CMK (cell line): ENCODE data around the gene KCTD14.
A peak's percentile ranks its signal among the peaks of the same experiment; 100 is the strongest.
"Not testable (repeated sequence)": the region's sequence is repeated elsewhere in the genome, so short reads cannot be mapped to it uniquely, and the experiment has no call there.

Experiments
- DNase-seq: peaks from one replicate; pipeline ENCODE4 v3.0.0-alpha.2; 2010; ENCODE audit warnings: low read depth

KCTD14 gene

DNA sequence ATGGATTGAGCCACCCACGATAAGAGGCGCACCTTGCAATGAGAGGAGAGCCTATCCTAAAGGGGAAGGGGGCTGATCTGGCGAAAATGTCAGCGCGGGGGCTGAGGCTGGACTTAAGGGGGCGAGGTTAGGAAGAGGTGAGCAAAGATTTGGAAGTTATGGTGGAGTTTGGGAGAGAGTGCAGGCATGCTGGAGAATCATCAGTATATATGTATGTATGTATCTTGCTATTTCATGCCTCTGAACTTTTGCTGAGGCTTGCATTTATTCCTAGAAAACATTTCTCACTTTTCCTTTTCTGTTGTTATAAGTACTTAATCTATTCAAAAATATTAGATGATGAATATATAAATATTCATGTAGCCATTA, 23.4 kb upstream of the KCTD14 start:
- DNase-seq = no peak

DNA sequence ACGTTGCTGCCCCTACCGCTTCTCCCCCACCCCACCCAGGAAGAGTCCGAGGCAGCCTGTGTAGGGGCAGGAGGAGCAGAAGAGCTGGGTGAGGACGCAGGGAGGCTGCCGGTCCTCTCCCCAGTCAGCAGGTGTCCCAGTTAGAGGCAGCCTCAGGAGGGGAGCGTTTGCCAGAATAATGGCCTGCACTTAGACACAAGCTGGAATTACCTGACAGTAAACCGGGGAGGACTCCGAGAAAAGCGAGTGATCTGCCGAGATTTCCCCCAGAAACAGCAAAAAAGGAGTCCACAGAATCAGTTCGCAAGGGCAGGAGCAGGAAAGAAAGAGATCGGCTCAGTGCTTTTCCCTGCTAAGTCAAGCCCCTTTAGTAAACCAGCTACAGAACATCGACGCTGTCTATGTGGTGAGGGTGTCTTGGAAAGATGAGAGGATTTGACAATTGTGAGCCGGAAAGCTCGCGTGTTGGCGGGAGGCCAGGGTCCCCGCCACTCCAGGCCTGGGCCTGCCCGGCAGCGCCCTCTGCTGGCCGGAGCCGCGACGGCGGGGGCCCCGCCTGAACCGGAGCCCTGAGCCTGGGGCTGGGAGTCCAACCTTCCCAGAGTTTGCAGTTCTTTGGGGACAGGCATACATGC, 22.9 kb upstream of the KCTD14 start:
- peak; percentile 58 for DNase-seq

DNA sequence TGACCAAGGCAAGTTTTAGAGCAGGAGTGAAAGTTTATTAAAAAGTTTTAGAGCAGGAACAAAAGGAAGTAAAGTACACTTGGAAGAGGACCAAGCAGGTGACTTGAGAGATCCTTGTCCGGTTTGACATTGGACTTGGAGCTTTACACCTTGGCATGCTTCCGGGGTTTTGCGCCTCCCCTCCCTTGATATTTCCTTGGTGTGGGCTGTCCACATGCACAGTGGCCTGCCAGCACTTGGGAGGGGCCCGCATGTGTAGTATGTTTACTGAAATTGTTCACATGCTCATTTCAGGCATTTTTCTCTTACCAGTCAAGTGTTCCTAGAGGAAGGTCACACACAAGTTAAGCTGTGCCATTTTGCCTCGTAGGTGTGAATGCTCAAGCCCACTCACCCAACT, 21.6 kb upstream of the KCTD14 start:
- DNase-seq = no peak

DNA sequence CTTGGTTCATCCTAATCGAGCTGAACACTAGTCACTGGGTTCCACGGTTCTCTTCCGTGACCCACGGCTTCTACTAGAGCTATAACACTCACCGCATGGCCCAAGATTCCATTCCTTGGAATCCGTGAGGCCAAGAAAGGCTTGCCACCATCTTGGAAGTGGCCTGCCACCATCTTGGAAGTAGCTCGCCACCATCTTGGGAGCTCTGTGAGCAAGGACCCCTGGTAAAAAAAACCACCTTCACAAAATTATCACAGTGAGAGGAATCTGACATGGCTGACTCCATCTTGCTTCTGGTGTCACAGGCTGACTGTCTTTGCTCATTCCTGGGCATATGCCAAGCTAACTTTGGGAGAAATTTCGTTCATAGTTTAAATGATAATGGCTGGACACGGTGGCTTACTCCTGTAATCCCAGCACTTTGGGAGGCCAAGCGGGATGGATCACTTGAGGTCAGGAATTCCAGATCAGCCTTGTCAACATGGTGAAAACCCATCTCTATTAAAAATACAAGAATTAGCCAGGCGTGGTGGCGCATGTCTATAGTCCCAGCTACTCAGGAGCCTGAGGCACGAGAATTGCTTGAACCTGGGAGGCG, 18.9 kb upstream of the KCTD14 start:
- no peak for DNase-seq

DNA sequence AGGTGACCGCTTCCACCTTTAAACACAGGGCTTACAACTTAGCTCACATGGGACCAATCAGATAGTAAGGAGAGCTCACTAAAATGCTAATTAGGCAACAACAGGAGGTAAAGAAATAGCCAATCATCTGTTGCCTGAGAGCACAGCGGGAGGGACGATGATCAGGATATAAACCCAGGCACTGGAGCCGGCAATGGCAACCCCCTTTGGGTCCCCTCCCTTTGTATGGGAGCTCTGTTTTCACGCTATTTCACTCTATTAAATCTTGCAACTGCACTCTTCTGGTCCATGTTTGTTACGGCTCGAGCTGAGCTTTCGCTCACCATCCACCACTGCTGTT, 18.3 kb upstream of the KCTD14 start:
- DNase-seq = not testable (repeated sequence)

DNA sequence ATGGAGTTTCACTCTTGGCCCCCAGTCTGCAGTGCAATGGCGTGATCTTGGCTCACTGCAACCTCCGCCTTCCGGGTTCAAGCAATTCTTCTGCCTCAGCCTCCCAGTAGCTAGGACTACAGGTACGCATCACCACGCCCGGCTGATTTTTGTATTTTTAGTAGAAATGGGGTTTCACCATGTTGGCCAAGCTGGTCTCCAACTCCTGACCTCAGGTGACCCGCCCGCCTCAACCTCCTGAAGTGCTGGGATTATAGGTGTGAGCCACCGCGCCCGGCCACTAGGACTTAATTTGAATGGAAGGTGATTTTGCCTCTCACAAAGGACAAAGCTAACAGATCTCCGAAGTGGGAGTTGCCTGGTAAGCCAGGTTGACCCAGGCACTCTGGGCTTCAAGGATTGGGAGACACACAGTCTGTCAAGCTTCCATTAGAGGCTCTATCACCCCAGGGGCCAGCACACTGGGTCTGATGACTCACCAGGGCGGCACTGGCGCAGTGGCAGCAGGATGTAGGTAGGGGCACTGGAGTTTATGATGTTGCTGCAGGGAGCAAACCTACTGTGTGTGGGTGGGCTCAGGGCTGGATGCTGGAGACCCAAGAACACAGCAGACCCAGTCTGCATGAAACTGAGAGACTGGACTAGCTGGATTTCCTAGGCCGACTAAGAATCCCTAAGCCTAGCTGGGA, 17.8 kb upstream of the KCTD14 start:
- no peak for DNase-seq

DNA sequence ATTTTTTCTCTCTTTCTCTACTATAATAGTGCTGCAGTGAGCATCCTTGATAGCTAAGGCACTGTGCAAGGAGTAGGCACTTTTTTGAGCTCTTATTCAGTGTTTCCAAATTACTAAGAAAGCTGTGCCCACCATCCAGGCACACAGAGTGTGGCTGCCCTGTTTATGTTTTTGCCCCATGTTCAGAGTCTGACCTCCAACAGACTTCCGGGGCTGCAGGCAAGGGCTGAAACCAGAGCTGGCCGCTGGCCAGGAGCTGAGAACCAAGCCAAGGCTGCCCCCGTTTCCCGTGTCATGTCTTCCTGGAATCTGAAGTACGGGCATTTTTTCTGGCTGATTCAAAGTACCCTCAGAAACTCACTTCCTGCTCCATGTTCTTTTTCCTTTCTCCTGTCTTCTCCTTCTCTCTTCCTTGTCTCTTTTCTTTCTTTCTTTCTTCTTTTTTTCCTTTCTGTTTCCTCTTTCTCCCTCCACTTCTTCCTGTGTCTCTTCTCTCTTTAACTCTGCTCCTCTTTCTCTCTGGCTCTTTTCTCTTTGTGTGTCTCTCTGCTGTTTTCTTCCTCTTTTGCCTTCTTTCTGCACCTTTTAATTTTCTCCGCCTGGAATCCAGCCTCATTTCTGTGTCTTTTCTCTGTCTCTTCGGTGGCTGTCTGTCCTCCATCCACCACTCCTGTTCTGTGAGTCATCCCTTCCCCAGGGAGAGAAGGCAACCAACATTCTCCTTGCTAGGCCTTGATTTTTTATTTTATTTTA, 17.0 kb upstream of the KCTD14 start:
- peak; percentile 38 for DNase-seq

DNA sequence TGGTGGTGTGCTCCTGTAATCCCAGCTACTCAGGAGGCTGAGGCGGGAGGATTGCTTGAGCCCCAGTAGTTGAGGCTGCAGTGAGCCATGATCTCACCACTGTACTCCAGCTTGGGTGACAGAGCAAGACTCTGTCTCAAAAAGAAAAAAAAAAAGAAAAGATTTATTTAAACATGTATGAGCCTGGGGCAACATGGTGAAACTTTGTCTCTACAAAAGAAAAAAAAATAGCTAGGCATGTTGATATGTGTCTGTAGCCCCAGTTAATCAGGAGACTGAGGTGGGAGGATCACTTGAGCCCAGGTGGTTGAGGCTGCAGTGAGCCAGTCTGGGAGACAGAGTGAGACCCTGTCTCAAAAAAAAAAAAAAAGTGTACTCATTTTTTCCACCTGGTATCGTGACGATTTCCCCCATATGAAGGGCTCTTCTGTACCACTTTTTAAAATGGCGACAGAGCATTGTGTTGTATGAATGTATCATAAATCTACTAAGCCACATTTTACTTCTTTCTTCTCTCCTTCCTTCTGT, 16.4 kb upstream of the KCTD14 start:
- no peak for DNase-seq

DNA sequence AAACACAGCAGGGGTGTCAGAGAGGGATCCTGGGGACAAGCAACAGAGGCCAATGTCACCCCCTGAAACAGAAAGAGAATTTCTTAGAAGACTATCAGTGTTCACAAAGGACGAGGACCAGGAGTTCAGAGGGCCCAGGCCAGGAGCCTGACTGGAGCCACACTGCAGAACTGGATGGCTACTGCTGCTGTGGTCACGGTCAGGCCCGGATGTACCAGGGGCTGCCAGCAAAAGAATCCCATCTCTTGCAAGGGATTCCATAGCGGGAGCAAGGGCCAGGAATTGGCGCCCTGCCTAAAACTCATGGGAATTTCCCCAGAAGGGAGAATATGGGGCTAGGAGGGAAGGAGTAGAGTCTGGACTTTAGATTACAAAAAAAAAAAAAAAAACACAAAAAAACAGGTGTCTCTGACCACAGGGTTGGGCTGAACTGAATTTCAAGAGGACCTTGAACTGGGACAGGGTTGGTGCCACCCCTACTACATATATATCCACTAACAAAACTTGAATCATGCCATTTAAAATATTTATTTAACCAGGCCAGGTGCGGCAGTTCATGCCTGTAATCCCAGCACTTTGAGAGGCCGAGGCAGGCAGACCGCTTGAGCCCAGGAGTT, 15.7 kb upstream of the KCTD14 start:
- no peak for DNase-seq

DNA sequence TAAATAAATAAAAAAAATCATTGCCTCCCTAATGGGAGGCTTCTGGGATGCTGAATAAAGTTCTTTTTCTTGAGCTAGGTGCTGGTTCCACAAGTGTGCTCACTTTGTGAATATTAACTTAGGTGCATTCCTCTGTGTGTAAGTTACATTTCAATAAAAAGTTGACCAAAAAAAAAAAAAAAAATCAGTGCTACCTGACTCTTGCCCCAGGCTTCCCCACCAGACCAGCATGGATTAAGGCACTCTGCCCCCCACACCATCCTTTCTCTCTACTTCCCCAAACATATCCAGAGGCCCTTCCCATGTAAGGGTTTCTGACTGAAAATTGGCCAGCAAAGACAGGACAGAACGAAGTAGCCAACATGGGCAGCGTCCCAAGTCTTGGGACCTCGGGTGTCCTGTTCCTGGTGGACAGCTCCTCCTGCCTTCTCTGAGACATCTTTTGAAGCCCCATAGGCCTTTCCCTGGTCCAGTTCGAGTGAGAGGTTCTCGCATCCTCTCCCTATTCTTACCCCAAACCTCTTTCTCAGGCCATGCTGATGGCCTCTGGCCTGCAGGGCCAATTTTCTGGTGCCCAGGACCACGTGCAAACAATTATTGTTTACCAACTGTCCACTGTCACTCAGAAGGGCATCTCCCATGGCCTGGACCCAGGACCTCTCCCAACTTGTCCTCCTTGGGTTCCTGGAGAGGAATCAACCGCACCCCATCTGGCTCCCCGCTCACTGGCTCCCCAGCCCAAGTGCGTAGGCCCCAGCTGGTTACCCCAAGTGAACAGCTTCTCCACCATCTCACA, 14.9 kb upstream of the KCTD14 start:
- DNase-seq = no peak

DNA sequence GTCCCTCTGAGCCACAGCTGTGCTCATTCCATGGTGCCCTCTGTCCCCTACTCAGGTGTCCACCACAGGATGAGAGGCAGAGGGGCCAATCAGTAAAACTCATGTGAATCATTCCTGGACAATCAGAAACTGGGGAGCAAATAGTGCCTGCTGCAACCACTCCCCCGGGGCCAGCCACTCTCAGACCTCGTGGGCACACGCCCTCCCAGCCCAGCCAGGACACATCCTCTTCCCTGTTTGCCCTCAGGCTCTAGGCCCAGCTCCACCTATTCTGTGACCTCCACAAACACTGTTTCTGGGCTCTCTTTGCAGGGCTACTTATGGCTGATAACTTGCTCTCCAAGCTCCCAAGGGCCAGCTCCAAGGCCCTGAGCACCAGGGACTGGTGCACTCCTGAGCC, 14.0 kb upstream of the KCTD14 start:
- DNase-seq = no peak

DNA sequence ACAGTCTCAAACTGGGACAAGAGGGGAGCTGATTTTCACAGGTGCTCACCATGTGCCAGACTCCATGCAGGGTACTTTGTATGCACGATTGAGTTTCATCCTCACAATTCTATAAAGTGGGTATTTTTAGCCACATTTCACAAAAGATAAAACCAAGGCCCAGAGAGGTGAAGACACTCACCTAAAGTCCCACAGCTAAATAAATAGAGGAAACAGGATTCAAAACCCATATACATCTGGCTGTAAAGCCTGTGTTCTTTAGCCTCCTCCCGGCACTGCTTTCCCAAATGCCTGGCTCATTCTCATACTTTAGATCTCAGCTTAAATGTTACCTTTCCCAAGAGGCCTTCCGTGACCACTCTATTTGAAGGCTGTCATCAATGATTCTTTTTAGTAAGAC, 13.2 kb upstream of the KCTD14 start:
- no peak for DNase-seq

DNA sequence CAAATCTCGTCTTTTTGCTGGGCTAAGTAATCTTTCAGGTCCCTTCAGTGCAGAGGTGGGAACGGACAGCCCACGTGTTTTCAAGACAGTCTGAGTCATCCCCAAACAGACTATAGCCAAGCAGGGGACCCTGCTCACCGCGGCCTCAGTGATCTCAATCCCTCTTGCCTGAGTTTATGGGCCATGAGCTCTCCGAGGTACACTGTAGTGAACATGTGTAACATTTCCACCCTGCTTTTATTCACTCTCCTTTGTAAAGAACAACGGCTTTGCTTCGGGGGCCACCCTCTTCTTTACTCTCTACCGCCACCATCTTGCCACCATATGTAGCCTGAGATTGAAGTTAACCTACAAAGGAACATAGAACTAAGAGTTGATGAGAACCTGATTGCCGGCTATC, 11.5 kb upstream of the KCTD14 start:
- no peak for DNase-seq

DNA sequence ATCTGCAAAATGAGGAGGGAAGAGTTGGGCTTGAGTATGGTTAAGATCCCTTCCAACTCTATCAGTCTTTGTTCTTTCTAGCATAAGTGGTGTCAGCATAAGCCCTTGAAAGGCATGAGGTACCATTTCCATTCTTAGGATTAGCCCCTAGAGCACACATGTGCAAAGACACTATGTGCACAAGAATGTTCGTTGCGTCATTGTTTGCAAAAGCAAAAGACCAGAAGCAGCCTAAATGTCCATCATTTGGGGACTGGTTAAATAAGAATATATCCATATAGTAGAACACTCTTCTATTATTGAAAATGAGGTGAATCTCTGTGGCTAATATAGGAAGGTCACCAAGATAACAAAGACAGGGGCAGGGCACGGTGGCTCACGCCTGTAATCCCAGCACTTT, 10.0 kb upstream of the KCTD14 start:
- DNase-seq = no peak

DNA sequence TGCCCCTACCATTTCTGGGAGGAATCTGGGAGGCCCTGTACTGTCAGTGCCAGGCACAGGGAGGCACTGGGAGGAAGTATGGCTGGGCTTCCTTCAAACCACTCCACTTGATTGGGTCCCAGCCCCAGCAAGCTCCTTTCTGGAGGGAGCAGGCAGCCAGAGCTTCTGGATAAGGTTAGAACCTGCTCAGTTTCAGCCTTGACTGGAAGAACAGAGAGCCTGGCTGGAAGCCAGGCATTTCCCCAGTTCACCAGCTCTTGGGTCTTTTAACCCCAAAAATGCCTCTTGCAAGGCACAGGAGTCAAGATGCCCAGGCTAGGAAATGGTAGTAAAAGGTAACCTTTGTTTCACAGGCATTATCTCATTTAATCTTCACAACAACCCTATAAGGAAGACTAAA, 9.0 kb upstream of the KCTD14 start:
- no peak for DNase-seq

DNA sequence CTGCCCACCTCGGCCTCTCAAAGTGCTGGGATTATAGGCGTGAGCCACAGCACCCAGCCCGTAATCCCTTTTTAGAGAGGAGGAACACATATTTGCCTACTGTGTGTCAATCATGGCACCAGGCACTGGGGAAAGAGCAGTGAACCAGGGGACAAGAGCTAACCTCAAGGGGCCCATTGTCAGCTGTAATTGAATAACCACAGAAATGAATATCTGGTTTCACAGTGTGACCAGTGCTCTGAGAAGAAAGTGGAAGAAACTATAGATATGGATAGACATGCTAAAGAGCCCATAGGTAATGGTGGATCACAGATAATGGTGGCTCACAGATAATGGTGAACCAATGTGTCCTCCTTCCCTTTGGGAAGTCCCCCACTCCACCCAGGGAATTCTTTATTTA, 8.6 kb upstream of the KCTD14 start:
- no peak for DNase-seq

DNA sequence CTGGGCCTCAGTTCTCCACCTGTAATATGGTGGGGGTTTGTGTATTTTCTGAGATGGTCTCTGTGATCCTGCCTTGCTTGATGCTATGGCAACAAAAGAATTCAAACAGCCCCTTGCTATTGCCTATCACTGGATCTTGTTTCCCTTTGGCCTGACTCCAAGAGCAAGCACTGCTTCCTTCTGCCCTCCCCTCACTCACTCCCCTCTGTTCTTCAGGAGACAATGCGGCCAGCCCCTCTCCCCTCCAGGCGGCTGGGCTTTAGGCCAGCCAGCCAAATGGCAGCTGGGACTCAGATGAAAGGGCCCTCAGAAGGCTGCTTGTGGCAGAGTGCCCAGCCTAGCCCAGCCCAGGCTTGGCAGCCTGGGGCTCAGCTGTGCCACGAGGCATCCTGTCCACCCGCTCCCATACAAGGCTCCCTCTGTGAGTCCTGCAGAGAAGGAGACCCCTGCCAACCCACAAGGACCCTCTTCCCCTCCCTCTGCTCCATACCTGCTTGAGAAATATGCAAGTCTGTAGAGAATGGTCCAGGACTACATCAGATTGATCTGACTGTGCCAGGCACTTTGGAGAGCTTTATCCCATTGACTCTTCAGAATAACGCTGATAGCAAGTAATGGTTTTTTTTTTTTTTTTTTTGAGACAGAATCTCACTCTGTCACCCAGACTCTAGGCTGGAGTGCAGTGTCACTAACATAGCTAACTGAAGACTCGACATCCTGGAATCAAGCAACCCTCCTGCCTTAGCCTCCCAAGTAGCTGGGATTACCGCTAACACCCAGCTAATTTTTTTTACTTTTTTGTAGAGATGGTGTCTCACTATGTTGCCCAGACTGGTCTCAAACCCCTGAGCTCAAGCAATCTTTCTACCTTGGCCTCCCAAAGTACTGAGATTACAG, 7.6 kb upstream of the KCTD14 start:
- DNase-seq = peak; percentile 30

DNA sequence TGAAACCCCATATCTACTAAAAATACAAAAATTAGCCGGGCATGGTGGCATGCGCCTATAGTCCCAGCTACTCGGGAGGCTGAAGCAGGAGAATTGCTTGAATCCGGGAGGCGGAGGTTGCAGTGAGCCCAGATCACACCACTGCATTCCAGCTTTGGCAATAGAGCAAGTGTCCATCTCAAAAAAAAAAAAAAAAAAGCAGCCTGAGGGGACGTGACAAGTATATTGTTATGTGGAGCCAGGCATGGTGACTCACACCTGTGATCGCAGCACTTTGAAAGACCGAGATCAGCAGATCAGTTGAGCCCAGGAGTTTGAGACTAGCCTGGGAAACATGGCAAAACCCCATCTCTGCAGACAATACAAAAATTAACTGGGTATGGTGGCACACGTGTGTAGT, 5.3 kb upstream of the KCTD14 start:
- not testable (repeated sequence) for DNase-seq

DNA sequence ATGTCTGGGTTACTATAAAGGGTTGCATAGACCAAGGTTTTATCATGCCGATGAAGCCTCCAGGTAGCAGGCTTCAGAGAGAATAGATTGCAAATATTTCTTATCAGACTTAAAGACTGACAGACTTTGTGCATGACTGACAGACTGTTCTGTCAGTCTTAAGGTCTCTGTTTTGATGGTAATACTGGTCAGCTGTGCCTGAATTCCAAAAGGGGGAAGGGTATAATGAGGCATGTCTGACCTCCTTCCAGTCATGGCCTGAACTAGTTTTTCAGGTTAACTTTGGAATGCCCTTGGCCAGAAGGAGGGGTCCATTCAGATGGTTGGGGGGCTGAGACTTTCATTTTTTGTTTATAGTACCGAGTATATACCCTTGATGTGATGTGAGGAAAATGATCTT, 4.7 kb upstream of the KCTD14 start:
- DNase-seq = no peak

DNA sequence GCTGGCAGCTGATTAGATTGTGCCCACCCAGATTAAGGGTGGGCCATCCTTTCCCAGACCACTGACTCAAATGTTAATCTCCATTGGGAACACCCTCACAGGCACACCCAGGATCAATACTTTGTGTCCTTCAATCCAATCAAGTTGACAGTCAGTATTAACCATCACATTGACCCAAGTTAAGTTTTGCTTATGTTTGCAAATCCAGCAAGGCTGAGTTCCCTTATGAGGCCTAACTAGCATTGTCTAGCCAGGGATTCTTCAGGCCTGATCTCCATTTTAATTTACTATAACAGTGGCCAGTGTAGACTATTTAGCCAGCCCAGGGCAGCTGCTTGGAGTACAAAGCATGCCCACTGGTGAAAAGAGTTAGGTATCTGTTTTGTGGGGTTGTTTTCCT, 2.3 kb upstream of the KCTD14 start:
- DNase-seq = no peak

DNA sequence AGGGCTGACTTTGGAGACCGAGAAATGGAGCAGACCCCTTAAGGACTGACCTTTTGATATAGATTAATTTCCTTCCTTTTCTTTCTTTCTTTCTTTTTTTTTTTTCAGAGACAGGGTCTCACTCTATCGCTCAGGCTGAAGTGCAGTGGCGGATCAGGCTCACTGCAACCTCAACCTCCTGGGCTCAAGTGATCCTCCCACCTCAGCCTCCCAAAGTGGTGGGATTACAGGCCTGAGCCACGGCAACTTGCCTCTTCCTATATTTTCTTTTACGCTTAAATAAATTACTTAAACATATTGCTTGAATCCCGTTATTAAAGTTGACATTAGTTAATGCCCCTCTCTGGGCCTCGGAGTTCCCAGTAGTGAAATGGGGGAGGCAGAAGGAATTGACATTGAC, 350 bp upstream of the KCTD14 start:
- DNase-seq = no peak
